HCT116 (cell line): Measurements from ENCODE around the gene ARHGAP45. TPM values are rescaled to one million over a fixed set of nuclear protein-coding genes. Genes with fewer than 3 reads are reported as not detected.

Source experiments
- ATAC-seq: fragments of 200-7000 bp; cut with Tn5 transposase; 2 replicates; pipeline ENCODE4 v1.9.1; 2020; ENCODE audit warnings: mild to moderate bottlenecking, moderate library complexity
- BruUV-seq: library from RNA; stranded (reverse); fragments of 400-500 nt; replicated peaks from 2 replicates; lab custom pipeline; 2021; lab: Mats Ljungman, UMichigan
- CTCF ChIA-PET: fragments of 300-600 bp; sonication (Branson Sonifier 250); formaldehyde crosslinking; loops from one replicate; lab custom pipeline; 2021; ENCODE audit warnings: antibody characterized with exemption; lab: Charles Lee
- POLR2A ChIA-PET: fragments of 300-600, 350-600 bp; sonication (Branson Sonifier 250); formaldehyde crosslinking; loops from one replicate; lab custom pipeline; 2021; ENCODE audit warnings: antibody characterized with exemption; lab: Charles Lee
- RAD21 ChIA-PET, 2 experiments: fragments of 300-600 bp; sonication (Branson Sonifier 250); formaldehyde crosslinking; loops; one replicate each; lab custom pipeline; 2023; ENCODE audit warnings: low total read pairs in 2 of 2; ENCODE audit not compliant: uncharacterized antibody in 2 of 2, unreplicated experiment in 2 of 2, low non-redundant PET in 1 of 2; lab: Charles Lee
- DNase-seq: peaks from one replicate; pipeline ENCODE4 v3.0.0-alpha.2; 2010; ENCODE audit warnings: low read depth, low spot score
- H2AFZ ChIP-seq: fragments of 200-600 bp; shearing (Covaris generic), sonication (generic); 2 replicates; pipeline ENCODE4 v1.6.1; 2017; ENCODE audit warnings: low read depth, mixed run types, mixed read lengths, antibody characterized with exemption, low read length; ENCODE audit not compliant: poor library complexity, severe bottlenecking
- H3K27ac ChIP-seq: 2 replicates; pipeline ENCODE4 v1.5.1; 2012; ENCODE audit warnings: low read depth, low read length
- H3K27me3 ChIP-seq: fragments of 200-600 bp; sonication (generic); 2 replicates; pipeline ENCODE4 v1.6.1; 2016; ENCODE audit warnings: mixed run types, low read length, mixed read lengths; ENCODE audit not compliant: insufficient read depth
- H3K36me3 ChIP-seq, 2 experiments: fragments of 200-500 bp in 1 of 2; fragments of 200-600 bp in 1 of 2; sonication (Bioruptor generic) in 1 of 2; sonication (generic) in 1 of 2; 2 replicates each; pipeline versions ENCODE4 v1.5.1 to v1.6.1; 2014 to 2016; ENCODE audit warnings: low read length in 2 of 2, inconsistent platforms in 1 of 2, mixed read lengths in 1 of 2, mixed run types in 1 of 2; ENCODE audit not compliant: insufficient read depth in 2 of 2, control insufficient read depth in 1 of 2
- H3K4me1 ChIP-seq, 2 experiments: fragments of 200-600 bp in 1 of 2; sonication (generic) in 1 of 2; 2 replicates each; pipeline versions ENCODE4 v1.5.1 to v1.6.1; 2012 to 2017; ENCODE audit warnings: low read length in 2 of 2, inconsistent platforms in 1 of 2, mild to moderate bottlenecking in 1 of 2, mixed read lengths in 1 of 2, mixed run types in 1 of 2, moderate library complexity in 1 of 2; ENCODE audit not compliant: insufficient read depth in 2 of 2, control insufficient read depth in 1 of 2
- H3K4me2 ChIP-seq: fragments of 200-600 bp; sonication (generic); 2 replicates; pipeline ENCODE4 v1.6.1; 2017; ENCODE audit warnings: mixed run types, low read length, mixed read lengths
- H3K4me3 ChIP-seq, 2 experiments: fragments of 200-600 bp in 1 of 2; sonication (generic) in 1 of 2; replicated peaks in 1 of 2; 2 replicates each; pipeline ENCODE4 v1.5.1; 2011 to 2016; ENCODE audit warnings: low read length in 2 of 2, control low read depth in 1 of 2, low read depth in 1 of 2, mild to moderate bottlenecking in 1 of 2, mixed read lengths in 1 of 2, mixed run types in 1 of 2
- H3K79me2 ChIP-seq: fragments of 200-600 bp; sonication (generic); 2 replicates; pipeline ENCODE4 v1.6.1; 2017; ENCODE audit warnings: mild to moderate bottlenecking, mixed run types, low read length, moderate library complexity, mixed read lengths; ENCODE audit not compliant: insufficient read depth
- H3K9ac ChIP-seq: fragments of 200-600 bp; sonication (generic); 2 replicates; pipeline ENCODE4 v1.6.1; 2016; ENCODE audit warnings: low read length, mixed read lengths
- H3K9me2 ChIP-seq: fragments of 200-600 bp; sonication (generic), shearing (Covaris generic); 2 replicates; pipeline ENCODE4 v1.6.1; 2017; ENCODE audit warnings: mixed run types, mild to moderate bottlenecking, moderate library complexity; ENCODE audit not compliant: insufficient read depth
- H3K9me3 ChIP-seq, 2 experiments: fragments of 200-500 bp in 1 of 2; fragments of 200-600 bp in 1 of 2; sonication (Bioruptor generic) in 1 of 2; sonication (generic) in 1 of 2; 2 replicates each; pipeline ENCODE4 v1.6.1; 2014 to 2017; ENCODE audit warnings: low read length in 2 of 2, mixed read lengths in 2 of 2, inconsistent platforms in 1 of 2, low read depth in 1 of 2, mild to moderate bottlenecking in 1 of 2, mixed run types in 1 of 2, moderate library complexity in 1 of 2; ENCODE audit not compliant: control insufficient read depth in 1 of 2, insufficient read depth in 1 of 2
- H4K20me1 ChIP-seq: fragments of 200-600 bp; sonication (generic), shearing (Covaris generic); 2 replicates; pipeline ENCODE4 v1.6.1; 2017; ENCODE audit warnings: mixed run types, mild to moderate bottlenecking, moderate library complexity; ENCODE audit not compliant: insufficient read depth
- EGR1 ChIP-seq: IDR thresholded peaks from 2 replicates; pipeline ENCODE4 v1.6.1; 2012; ENCODE audit warnings: low read depth
- EZH2phosphoT487 ChIP-seq: fragments of 200-600 bp; IDR thresholded peaks from 2 replicates; pipeline ENCODE4 v1.6.1; 2018; ENCODE audit warnings: antibody characterized with exemption, borderline replicate concordance
- POLR2A ChIP-seq: IDR thresholded peaks from 2 replicates; pipeline ENCODE4 v1.7.0; 2011; ENCODE audit warnings: borderline replicate concordance; ENCODE audit not compliant: insufficient read depth, insufficient read length; ENCODE audit errors: extremely low read depth
- SIN3A ChIP-seq: IDR thresholded peaks from 2 replicates; pipeline ENCODE4 v1.6.1; 2012; ENCODE audit warnings: low read depth
- SP1 ChIP-seq: IDR thresholded peaks from 2 replicates; pipeline ENCODE4 v1.6.1; 2012; ENCODE audit warnings: low read depth
- SRF ChIP-seq: IDR thresholded peaks from 2 replicates; pipeline ENCODE4 v1.6.1; 2012; ENCODE audit warnings: low read depth
- YY1 ChIP-seq: IDR thresholded peaks from 2 replicates; pipeline ENCODE4 v1.6.1; 2011; ENCODE audit warnings: low read length, low read depth, moderate library complexity, mild to moderate bottlenecking; ENCODE audit not compliant: insufficient replicate concordance; ENCODE audit errors: extremely low read depth
- intact Hi-C: fragments of 100-400 bp; cut with micrococcal nuclease; formaldehyde crosslinking; loops from 2 replicates; pipeline ENCODE4 v1.10.0; 2022
- total RNA-seq: library from RNA; stranded (reverse); gene quantifications from one replicate; pipeline ENCODE4 v1.2.1, GENCODE V29; 2021; ENCODE audit not compliant: unreplicated experiment
- TF ChIP-seq, protein P1 (sequence below): IDR thresholded peaks from 2 replicates; pipeline ENCODE4 v1.6.1; 2012
- TF ChIP-seq, protein P2 (sequence below), 3 experiments: fragments of 200-600 bp in 1 of 3; sonication (generic) in 1 of 3; IDR thresholded peaks in 2 of 3; conservative IDR thresholded peaks in 1 of 3; 2 replicates each; pipeline ENCODE4 v1.5.1; 2012 to 2017; ENCODE audit warnings: low read depth in 2 of 3, low read length in 2 of 3, antibody characterized with exemption in 1 of 3, borderline replicate concordance in 1 of 3, control low read depth in 1 of 3, mild to moderate bottlenecking in 1 of 3, mixed read lengths in 1 of 3, mixed run types in 1 of 3, moderate library complexity in 1 of 3; ENCODE audit not compliant: insufficient read depth in 1 of 3
- TF ChIP-seq, protein P3 (sequence below): IDR thresholded peaks from 2 replicates; pipeline ENCODE4 v1.6.1; 2012

ARHGAP45 gene
- total RNA-seq, 1 experiment from 2014 or later: 30.4 TPM

DNA sequence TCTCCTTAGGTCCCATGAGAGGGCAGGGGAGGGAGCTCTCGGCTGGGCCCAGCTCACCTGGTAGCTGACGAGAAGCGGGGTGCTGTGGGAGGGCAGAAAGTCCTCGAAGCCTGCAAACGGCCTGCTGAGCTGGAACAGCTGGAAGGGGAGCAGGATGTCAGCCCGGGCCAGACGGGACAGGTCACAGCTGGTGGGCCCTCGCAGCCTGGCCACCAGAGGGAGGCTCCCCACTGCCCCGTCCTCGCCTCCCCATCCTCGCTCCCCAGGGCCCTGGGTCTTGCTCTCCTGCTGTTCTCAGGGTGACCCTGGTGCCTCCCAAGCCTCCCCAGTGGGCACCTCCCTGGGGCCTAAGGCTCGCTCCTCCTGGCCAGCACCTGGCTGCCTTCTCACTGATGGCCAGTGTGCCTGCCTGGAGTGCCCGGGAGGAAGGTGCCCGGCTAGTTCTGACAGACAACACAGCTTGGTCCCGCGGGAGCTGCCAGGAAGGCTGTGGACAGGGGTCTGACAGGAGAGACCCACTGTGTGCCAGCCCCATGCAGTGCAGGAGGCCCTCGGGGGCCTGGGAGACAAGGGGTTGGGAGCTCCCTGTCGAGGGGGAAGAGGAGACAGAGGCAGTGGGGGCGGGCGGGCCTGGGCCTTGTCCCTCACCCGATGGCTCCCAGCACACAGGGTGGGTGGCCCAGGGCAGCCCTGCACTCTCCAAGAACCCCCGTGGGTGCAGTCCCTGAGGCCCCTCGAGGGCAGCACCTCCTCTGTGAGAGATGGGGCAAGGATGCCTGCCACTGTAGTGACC, 57.1 kb downstream of the ARHGAP45 start:
- ChIA-PET RAD21 (interaction anchor here in 1 of 2 experiments (1.5 kb wide), 1 partner anchor 11 kb away, joined by 5 read pairs; no protein-coding TSS in a partner anchor), CTCF (interaction anchor here (1.5 kb wide), 1 partner anchor 11 kb away, joined by 5 read pairs; no protein-coding TSS in a partner anchor)
- BruUV-seq: no TSS peak

More for the DNA sequence above, 57.1 kb downstream of the ARHGAP45 start:
- H3K4me1 ChIP-seq: peaks cover 0 to 17% of the 10 kb centered on the region in 2 experiments; a peak in 2 of 4 replicates
- no peaks in the 10 kb centered on the region for H3K9me3 ChIP-seq
- TF ChIP-seq, protein P1, sequence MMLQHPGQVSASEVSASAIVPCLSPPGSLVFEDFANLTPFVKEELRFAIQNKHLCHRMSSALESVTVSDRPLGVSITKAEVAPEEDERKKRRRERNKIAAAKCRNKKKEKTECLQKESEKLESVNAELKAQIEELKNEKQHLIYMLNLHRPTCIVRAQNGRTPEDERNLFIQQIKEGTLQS: no peak
- TF ChIP-seq, protein P2, sequence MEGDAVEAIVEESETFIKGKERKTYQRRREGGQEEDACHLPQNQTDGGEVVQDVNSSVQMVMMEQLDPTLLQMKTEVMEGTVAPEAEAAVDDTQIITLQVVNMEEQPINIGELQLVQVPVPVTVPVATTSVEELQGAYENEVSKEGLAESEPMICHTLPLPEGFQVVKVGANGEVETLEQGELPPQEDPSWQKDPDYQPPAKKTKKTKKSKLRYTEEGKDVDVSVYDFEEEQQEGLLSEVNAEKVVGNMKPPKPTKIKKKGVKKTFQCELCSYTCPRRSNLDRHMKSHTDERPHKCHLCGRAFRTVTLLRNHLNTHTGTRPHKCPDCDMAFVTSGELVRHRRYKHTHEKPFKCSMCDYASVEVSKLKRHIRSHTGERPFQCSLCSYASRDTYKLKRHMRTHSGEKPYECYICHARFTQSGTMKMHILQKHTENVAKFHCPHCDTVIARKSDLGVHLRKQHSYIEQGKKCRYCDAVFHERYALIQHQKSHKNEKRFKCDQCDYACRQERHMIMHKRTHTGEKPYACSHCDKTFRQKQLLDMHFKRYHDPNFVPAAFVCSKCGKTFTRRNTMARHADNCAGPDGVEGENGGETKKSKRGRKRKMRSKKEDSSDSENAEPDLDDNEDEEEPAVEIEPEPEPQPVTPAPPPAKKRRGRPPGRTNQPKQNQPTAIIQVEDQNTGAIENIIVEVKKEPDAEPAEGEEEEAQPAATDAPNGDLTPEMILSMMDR (IDR thresholded peaks at IDR 0.05 in 2 of 3, conservative IDR thresholded peaks at IDR 0.05 in 1 of 3; ENCODE audit: borderline replicate concordance in 1 of 3, insufficient read depth in 1 of 3, low read depth in 2 of 3, low read length in 2 of 3): no peak
- TF ChIP-seq SIN3A (no peak), EZH2phosphoT487 (no peak), SP1 (no peak), EGR1 (no peak), SRF (no peak), YY1 (no peak), POLR2A (no peak)
- TF ChIP-seq, protein P3, sequence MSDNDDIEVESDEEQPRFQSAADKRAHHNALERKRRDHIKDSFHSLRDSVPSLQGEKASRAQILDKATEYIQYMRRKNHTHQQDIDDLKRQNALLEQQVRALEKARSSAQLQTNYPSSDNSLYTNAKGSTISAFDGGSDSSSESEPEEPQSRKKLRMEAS: no peak
- H4K20me1 ChIP-seq: no peaks in the 10 kb centered on the region
- H3K27me3 ChIP-seq: no peaks in the 10 kb centered on the region
- H3K27ac ChIP-seq: peak overlapping the region; percentile 51; the same call in 1 of the 2 replicates
- intact Hi-C loops: no loop called here
- no peak for ATAC-seq
- peaks cover 15 to 51% of the 10 kb centered on the region in 2 experiments; a peak in 3 of 4 replicates for H3K36me3 ChIP-seq
- H3K79me2 ChIP-seq: peaks cover 12% of the 10 kb centered on the region; the same call in 1 of the 2 replicates
- H3K9ac ChIP-seq: no peak overlapping the region
- H2AFZ ChIP-seq: no peak overlapping the region
- no peak overlapping the region for H3K4me2 ChIP-seq
- H3K4me3 ChIP-seq: no peak overlapping the region
- POLR2A ChIA-PET: interaction anchor here (1.4 kb wide), 1 partner anchor 10 kb away, joined by 4 read pairs; no protein-coding TSS in a partner anchor
- no peak for DNase-seq
- H3K9me2 ChIP-seq: no peaks in the 10 kb centered on the region
